Pancreas (tissue), 10 donors: ENCODE results near the gene GPR75. TPM values are rescaled to one million over a fixed set of nuclear protein-coding genes. Genes with fewer than 3 reads are reported as not detected.
"Not testable (repeated sequence)": the region's sequence is repeated elsewhere in the genome, so short reads cannot be mapped to it uniquely, and the experiment has no call there.

Source experiments
- ATAC-seq, 4 donors: fragments of 200-7000 bp; cut with Tn5 transposase; one replicate each; pipeline versions ENCODE4 v1.8.0 to v1.9.1; 2020; ENCODE audit warnings: mild to moderate bottlenecking in 4 of 4, moderate library complexity in 4 of 4
- DNase-seq, 6 donors: peaks; one replicate each; pipeline ENCODE4 v3.0.0-alpha.2; 2020
- FAIRE-seq: peaks from 2 replicates; lab custom pipeline; 2012; peaks lifted over from hg19 to GRCh38; lab: Jason Lieb, UNC
- H3K27ac ChIP-seq, 4 donors: fragments of 200-600 bp; sonication (generic); 1 replicate in 3 of 4; 2 replicates in 1 of 4; pipeline versions ENCODE4 v1.5.0 to v1.8.0; 2020
- H3K27me3 ChIP-seq, 4 donors: fragments of 200-600 bp; one replicate each; pipeline ENCODE4 v1.8.0; 2021
- H3K36me3 ChIP-seq, 3 donors: fragments of 200-600 bp; sonication (generic) in 1 of 3; one replicate each; pipeline versions ENCODE4 v1.5.0 to v1.8.0; 2020 to 2021
- H3K4me1 ChIP-seq, 3 donors: fragments of 200-600 bp; one replicate each; pipeline ENCODE4 v1.8.0; 2021
- H3K4me3 ChIP-seq, 4 donors: fragments of 200-600 bp; sonication (generic) in 2 of 4; one replicate each; pipeline versions ENCODE4 v1.5.0 to v1.8.0; 2020 to 2021
- H3K9me3 ChIP-seq, 4 donors: fragments of 200-600 bp; one replicate each; pipeline ENCODE4 v1.8.0; 2021
- CTCF ChIP-seq, 4 donors: fragments of 200-600 bp; sonication (generic) in 3 of 4; IDR thresholded peaks; one replicate each; pipeline versions ENCODE4 v1.5.0 to v1.8.0; 2021; ENCODE audit warnings: antibody characterized with exemption in 4 of 4
- WGBS, 2 donors: extraction: QIAGEN DNeasy Blood & Tissue Kit; methylation state at CpG; one replicate each; pipeline ENCODE4 v1.1.7; 2013; 5-methylcytosine and 5-hydroxymethylcytosine counted together
- intact Hi-C, 3 donors: fragments of 100-400 bp; cut with DNase I; formaldehyde crosslinking; loops; one replicate each; pipeline versions ENCODE4 v1.11.1 to v1.14.2; 2022
- polyA plus RNA-seq, 2 donors: library from polyadenylated mRNA; stranded (reverse); fragments of 200-250 nt; gene quantifications; one replicate each; pipeline ENCODE4 v1.2.3, GENCODE V29; 2013
- total RNA-seq, 6 donors: library from RNA; stranded (reverse); fragmentation: NEBNext Ultra II Directional in 4 of 6; extraction: Animal tissue kit (Norgen Biotek cat#: 25700) in 4 of 6; gene quantifications; one replicate each; pipeline versions ENCODE4 v1.2.1 to v1.2.4, GENCODE V29; 2021 to 2023
- donor health status: healthy with polysubstance abuse.
- donor health status: DM: no; HTN: no; CAD: no; lungs with moderate emphysema.
- donor health status: DM: no; HTN: no; CAD: no.
- donor health status: control.
- donor health status: control.
- donor health status: Bipolar disorder and iron deficiency.
- donor health status: DM: yes; HTN: yes; CAD: no.
- donor health status: DM: no; HTN: no; CAD: no.
- donor health status: DM: no; HTN: no; CAD: no.
- donor health status: DM: yes; HTN: yes; CAD: no.

Gene GPR75
- total and polyA plus RNA-seq, 8 donors = 1.1 to 1.9 (median 1.5) TPM

DNA sequence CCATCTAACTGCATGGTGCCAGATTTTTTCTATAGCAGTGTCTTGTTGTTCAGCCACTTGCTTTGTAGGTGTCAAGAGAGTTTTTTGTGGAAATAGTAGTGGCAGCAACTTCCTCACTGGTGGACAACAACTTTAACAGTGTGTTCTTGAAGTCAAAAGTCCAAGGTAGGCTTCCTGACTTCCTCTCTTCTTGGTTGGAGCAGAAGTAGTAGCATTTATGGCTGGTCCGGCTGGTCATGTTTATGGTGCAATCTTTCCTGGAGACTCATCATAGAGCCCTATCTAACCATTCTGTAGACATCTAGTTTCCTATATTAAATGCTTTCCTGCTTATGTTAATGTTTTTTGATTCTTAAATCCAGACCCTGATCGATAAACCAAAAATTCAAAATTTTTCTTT is 11.7 kb downstream of the GPR75 start:
- Histone ChIP-seq H3K27ac (no peak overlapping the region), H3K4me1 (no peaks in the 10 kb centered on the region), H3K27me3 (no peaks in the 10 kb centered on the region), H3K9me3 (no peaks in the 10 kb centered on the region), H3K4me3 (no peak overlapping the region), H3K36me3 (no peaks in the 10 kb centered on the region)
- DNase-seq (no peak), FAIRE-seq (no peak), ATAC-seq (no peak)
- WGBS, 2 donors = 86 to 97% methylated on average over 2 of the region's 2 CpGs
- TF ChIP-seq CTCF (IDR thresholded peaks at IDR 0.05) = no peak
- intact Hi-C loops = no loop called here

DNA sequence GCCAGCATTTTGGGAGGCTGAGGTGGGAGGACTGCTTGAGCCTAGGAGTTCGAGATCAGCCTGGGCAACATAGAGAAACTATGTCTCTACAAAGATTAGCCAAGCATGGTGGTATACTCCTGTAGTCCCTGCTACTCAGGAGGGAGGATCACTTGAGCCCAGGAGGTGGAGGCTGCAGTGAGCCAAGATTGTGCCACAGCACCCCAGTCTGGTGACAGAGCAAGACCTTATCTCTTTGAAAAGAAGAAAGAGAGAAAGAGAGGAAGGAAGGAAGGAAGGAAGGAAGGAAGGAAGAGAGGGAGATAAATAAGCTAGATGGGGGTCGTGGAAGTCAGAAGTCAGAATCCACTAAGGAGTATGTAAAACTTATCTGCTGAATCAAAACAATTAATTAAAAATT is 16.2 kb downstream of the GPR75 start:
- no peak overlapping the region for H3K27ac ChIP-seq
- intact Hi-C loops = no loop called here
- H3K9me3 ChIP-seq = no peaks in the 10 kb centered on the region
- WGBS, 2 donors = 73 to 86% methylated on average over 2 of the region's 2 CpGs
- H3K4me1 ChIP-seq = no peaks in the 10 kb centered on the region
- no peak for TF ChIP-seq CTCF (IDR thresholded peaks at IDR 0.05)
- ATAC-seq (no peak), DNase-seq (no peak), FAIRE-seq (no peak)
- no peaks in the 10 kb centered on the region for H3K36me3 ChIP-seq
- H3K27me3 ChIP-seq = no peaks in the 10 kb centered on the region
- H3K4me3 ChIP-seq = no peak overlapping the region

- no peak overlapping the region for H3K27ac ChIP-seq
- no peaks in the 10 kb centered on the region for H3K36me3 ChIP-seq
- DNase-seq = no peak
- FAIRE-seq = no peak
- TF ChIP-seq CTCF (IDR thresholded peaks at IDR 0.05) = no peak
- no peak for ATAC-seq
- H3K4me1 ChIP-seq = no peaks in the 10 kb centered on the region
- H3K4me3 ChIP-seq = no peak overlapping the region
- intact Hi-C loops = no loop called here
- H3K27me3 ChIP-seq = no peaks in the 10 kb centered on the region
- WGBS, 2 donors = 67 to 69% methylated on average over 3 of the region's 3 CpGs
- no peaks in the 10 kb centered on the region for H3K9me3 ChIP-seq
Measured at GRCh38 chr2:53842891-53843290, 16.9 kb downstream of the GPR75 start.

DNA sequence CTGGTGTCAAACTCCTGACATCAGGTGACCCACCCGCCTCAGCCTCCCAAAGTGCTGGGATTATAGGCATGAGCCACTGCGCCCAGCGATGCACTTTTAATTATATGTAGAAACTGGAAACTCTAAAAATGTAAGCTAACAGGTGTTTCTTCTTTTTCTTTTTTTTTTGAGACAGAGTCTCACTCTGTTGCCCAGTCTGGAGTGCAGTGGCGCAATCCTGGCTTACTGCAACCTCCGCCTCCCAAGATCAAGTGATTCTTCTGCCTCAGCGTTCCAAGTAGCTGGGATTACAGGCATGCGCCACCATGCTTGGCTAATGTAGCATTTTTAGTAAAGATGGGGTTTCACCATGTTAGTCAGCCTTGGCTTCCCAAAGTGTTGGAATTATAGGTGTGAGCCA is 18.1 kb downstream of the GPR75 start:
- 95 to 97% methylated on average over 7 of the region's 7 CpGs for WGBS, 2 donors
- not testable (repeated sequence) for FAIRE-seq

GRCh38 chr2:53840580-53840979 is 19.2 kb downstream of the GPR75 start:
- Histone ChIP-seq H3K36me3 (no peaks in the 10 kb centered on the region), H3K27ac (no peak overlapping the region), H3K4me1 (no peaks in the 10 kb centered on the region), H3K9me3 (no peaks in the 10 kb centered on the region), H3K4me3 (no peak overlapping the region), H3K27me3 (no peaks in the 10 kb centered on the region)
- DNase-seq = no peak
- no peak for ATAC-seq
- FAIRE-seq = no peak
- TF ChIP-seq CTCF (IDR thresholded peaks at IDR 0.05) = no peak
- 56 to 90% methylated on average over 1 of the region's 1 CpG for WGBS, 2 donors
- intact Hi-C loops = no loop called here

More for the DNA sequence above, 18.1 kb downstream of the GPR75 start:
- intact Hi-C loops, H3K4me3 ChIP-seq, DNase-seq, H3K36me3 ChIP-seq, ATAC-seq, H3K27me3 ChIP-seq, H3K4me1 ChIP-seq, H3K27ac ChIP-seq, H3K9me3 ChIP-seq: not testable (repeated sequence)

- H3K27me3 ChIP-seq, ATAC-seq, intact Hi-C loops, H3K4me1 ChIP-seq, H3K36me3 ChIP-seq, H3K4me3 ChIP-seq, H3K27ac ChIP-seq, H3K9me3 ChIP-seq, FAIRE-seq, DNase-seq: not testable (repeated sequence)
- 90 to 95% methylated on average over 4 of the region's 4 CpGs for WGBS, 2 donors
Measured at GRCh38 chr2:53829980-53830290, 29.8 kb downstream of the GPR75 start.
